Memory B cell (primary cell): ENCODE measurements around the gene ROBO1.
"Not testable (repeated sequence)": the region's sequence is repeated elsewhere in the genome, so short reads cannot be mapped to it uniquely, and the experiment has no call there.

Experiments
- ATAC-seq: fragments of 150-1000 bp; cut with Tn5 transposase; 2 replicates; pipeline ENCODE4 v1.10.0; 2021; ENCODE audit warnings: low read depth, mild to moderate bottlenecking, moderate library complexity
- DNase-seq, 2 donors: peaks; one replicate each; pipeline ENCODE4 v3.0.0; 2022; ENCODE audit warnings: low spot score in 2 of 2
- H3K27ac Mint-ChIP-seq: one replicate; pipeline ENCODE4 v1.8.0; 2022; ENCODE audit warnings: mild to moderate bottlenecking, moderate library complexity, mixed read lengths
- H3K27me3 Mint-ChIP-seq: one replicate; pipeline ENCODE4 v1.8.0; 2022; ENCODE audit warnings: mixed read lengths
- H3K36me3 Mint-ChIP-seq: one replicate; pipeline ENCODE4 v1.8.0; 2022; ENCODE audit warnings: mild to moderate bottlenecking, mixed read lengths
- H3K4me1 Mint-ChIP-seq: one replicate; pipeline ENCODE4 v1.8.0; 2022; ENCODE audit warnings: mixed read lengths
- H3K4me3 Mint-ChIP-seq: one replicate; pipeline ENCODE4 v1.8.0; 2022; ENCODE audit warnings: mild to moderate bottlenecking, moderate library complexity, mixed read lengths
- H3K9me3 Mint-ChIP-seq: one replicate; pipeline ENCODE4 v1.8.0; 2022; ENCODE audit warnings: mixed read lengths

ROBO1 gene

DNA sequence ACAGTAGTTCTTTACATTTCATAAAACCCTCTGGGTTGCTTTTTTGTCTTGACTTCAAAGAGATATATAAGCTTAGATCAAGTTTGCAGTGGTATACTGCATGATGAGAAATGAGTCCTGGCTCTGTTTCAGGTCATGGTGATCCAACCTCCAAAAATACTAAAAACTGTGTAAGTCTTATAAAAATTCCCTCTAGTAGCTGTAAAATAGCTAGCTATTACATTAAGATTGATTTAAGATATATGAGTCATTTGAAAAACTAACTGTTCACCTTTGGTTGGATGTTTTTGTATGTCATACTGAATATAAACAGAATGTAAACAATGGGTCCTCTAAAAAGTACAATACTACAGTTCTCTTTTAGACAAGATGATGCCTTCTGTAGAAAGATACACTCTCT is 879.2 kb downstream of the ROBO1 start:
- DNase-seq (no peak), ATAC-seq (no peak)
- Mint-ChIP-seq H3K4me1 (no peaks in the 10 kb centered on the region), H3K36me3 (no peaks in the 10 kb centered on the region), H3K4me3 (no peak overlapping the region), H3K9me3 (peaks cover 4% of the 10 kb centered on the region), H3K27ac (no peak overlapping the region), H3K27me3 (no peaks in the 10 kb centered on the region)

DNA sequence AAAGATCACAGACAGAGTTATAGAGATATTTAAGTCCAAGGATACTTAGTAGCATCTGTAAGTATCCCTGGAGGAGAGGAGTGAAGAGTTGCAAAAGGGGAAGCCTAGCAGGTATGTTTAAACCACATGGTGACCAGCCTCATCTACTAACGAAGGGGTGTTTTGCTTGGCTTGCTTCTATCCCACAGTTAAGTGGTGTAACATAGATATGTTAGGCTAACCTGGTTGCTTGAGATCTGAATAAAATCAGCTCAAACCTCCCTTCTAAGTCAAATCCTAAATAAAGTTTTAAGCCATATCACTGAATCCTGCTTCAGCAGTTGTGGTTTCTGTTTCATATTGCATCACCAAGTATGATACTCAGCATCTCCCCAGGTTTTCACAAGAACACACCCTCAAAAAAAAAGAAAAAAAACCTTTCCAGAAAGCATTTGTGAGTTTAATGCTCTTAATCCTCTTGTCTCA is 880.2 kb downstream of the ROBO1 start:
- no peaks in the 10 kb centered on the region for H3K27me3 Mint-ChIP-seq
- DNase-seq = no peak
- H3K9me3 Mint-ChIP-seq = peaks cover 2% of the 10 kb centered on the region

DNA sequence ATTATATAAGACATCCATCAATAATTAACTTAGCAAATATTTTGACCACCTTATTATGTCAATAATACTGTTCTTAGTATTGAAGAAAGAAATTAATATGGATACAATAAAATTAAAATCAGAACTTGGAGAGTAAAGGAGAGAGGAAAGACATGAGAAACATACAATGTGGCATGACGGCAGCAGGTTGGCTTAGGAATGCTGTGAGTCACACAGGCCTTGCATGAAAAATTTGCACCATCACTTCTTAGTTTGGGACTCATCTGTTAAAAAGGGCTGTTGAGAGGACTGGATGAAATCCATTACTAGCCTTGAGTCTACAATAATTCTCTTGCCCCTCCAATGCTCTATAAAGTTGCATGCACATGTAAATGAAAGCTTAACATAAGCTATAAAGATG is 880.8 kb downstream of the ROBO1 start:
- Mint-ChIP-seq H3K4me1 (no peaks in the 10 kb centered on the region), H3K36me3 (no peaks in the 10 kb centered on the region), H3K27me3 (no peaks in the 10 kb centered on the region), H3K9me3 (peaks cover 2% of the 10 kb centered on the region), H3K4me3 (no peak overlapping the region), H3K27ac (no peak overlapping the region)
- DNase-seq (no peak), ATAC-seq (no peak)

More for the DNA sequence above, 880.2 kb downstream of the ROBO1 start:
- Mint-ChIP-seq H3K4me3 (no peak overlapping the region), H3K36me3 (no peaks in the 10 kb centered on the region), H3K4me1 (no peaks in the 10 kb centered on the region), H3K27ac (no peak overlapping the region)
- no peak for ATAC-seq

DNA sequence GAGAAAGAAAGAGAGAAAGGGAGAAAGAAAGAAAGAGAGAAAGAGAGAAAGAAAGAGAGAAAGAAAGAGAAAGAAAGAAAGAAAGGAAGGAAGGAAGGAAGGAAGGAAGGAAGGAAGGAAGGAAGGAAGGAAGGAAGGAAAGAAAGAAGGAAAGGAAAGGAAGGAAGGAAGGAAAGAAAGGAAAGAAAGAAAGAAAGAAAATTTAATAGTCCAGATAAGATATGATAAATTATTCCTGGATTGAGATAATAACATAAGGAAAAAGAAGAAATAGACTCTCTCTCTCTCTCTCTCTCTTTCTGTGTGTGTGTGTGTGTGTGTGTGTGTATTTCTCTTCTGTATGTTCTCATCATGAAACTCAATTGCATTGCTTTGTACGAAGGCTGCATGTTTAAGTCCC is 883.2 kb downstream of the ROBO1 start:
- not testable (repeated sequence) for H3K27ac Mint-ChIP-seq, H3K36me3 Mint-ChIP-seq, ATAC-seq, H3K9me3 Mint-ChIP-seq, H3K27me3 Mint-ChIP-seq, H3K4me3 Mint-ChIP-seq, DNase-seq, H3K4me1 Mint-ChIP-seq

DNA sequence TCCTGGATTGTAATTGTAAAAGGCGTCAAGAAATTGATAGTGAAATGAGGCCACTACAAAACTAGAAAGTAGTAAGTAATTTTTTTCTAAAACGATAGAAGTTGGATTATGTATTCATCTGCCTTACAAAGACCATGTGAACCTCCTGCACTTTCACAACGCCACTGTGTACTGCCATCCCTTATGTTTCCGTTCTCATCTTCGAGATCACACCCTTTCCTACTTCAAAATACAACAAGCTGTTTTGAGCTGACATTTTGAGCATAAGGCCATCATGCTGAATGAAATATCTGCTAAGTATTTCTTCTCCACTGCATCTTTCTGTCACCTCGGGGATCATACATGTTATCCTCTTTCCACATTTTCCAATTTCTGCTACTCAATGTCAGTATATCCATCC is 885.5 kb downstream of the ROBO1 start:
- Mint-ChIP-seq H3K27me3 (no peaks in the 10 kb centered on the region), H3K36me3 (no peaks in the 10 kb centered on the region), H3K4me3 (no peak overlapping the region), H3K4me1 (no peaks in the 10 kb centered on the region), H3K27ac (no peak overlapping the region), H3K9me3 (no peaks in the 10 kb centered on the region)
- ATAC-seq (no peak), DNase-seq (no peak)

DNA sequence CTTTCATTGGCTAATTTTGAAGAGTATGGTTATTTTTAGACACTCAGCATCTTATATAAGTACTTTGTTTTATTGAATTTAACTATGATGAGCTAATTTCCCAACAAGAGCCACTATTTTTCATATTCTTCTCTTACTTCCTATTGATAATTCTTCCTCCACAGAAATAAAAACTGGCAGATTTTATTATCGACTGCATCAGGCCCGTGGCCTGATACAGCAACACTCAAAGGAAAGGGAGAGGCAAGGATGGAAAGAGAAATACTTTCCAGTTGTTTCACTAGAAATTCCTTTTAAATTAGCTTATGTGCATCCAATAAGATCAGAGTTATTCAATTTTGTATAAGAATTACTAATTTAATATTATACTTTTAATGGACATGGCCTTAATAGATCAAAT is 886.3 kb downstream of the ROBO1 start:
- no peak overlapping the region for H3K27ac Mint-ChIP-seq
- H3K4me3 Mint-ChIP-seq = no peak overlapping the region
- ATAC-seq (no peak), DNase-seq (no peak)
- no peaks in the 10 kb centered on the region for H3K4me1 Mint-ChIP-seq
- no peaks in the 10 kb centered on the region for H3K36me3 Mint-ChIP-seq
- H3K9me3 Mint-ChIP-seq = no peaks in the 10 kb centered on the region
- H3K27me3 Mint-ChIP-seq = no peaks in the 10 kb centered on the region

DNA sequence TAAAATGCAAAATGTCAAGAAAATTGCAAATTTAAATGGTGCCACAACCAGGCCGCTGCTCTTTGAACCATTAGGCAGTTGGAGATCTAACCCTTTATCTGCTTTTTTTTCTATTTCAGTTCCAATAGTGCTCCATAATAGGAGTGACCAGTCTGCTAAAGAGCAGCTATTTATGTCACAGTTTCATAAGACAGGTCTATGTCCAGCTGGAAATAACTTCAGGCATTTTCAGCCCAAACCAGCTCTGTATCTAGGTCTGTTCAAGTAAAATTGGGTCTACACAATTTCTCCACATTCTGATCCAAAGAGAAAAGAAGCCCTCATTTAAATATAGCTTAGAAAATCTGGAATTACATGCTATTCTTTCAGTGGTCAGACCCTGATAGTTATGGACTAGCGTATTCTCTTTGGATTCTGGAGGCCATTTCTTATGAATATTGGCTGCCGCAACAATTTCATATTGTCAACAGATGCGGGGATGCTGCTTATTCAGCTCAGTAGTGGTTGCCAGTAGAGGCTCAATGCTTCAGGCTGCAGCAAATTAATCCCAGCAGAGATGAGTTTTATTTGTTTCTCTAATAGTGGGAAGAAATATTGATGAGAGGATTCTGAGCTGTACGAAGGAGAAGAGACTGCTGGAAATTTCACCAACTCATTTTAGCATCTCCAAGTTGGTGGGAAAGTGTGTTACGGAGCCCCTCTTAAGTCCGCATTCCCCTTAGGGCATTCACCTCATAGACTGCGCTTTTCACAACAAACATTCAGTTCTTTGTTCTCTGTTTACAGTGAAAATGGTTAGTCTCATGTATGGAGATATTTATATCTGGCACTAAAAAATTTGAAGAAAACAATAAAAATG is 887.0 kb downstream of the ROBO1 start:
- ATAC-seq (no peak), DNase-seq (no peak)
- no peaks in the 10 kb centered on the region for H3K27me3 Mint-ChIP-seq
- no peaks in the 10 kb centered on the region for H3K36me3 Mint-ChIP-seq
- no peak overlapping the region for H3K27ac Mint-ChIP-seq
- H3K9me3 Mint-ChIP-seq = no peaks in the 10 kb centered on the region
- H3K4me3 Mint-ChIP-seq = no peak overlapping the region
- H3K4me1 Mint-ChIP-seq = no peaks in the 10 kb centered on the region

DNA sequence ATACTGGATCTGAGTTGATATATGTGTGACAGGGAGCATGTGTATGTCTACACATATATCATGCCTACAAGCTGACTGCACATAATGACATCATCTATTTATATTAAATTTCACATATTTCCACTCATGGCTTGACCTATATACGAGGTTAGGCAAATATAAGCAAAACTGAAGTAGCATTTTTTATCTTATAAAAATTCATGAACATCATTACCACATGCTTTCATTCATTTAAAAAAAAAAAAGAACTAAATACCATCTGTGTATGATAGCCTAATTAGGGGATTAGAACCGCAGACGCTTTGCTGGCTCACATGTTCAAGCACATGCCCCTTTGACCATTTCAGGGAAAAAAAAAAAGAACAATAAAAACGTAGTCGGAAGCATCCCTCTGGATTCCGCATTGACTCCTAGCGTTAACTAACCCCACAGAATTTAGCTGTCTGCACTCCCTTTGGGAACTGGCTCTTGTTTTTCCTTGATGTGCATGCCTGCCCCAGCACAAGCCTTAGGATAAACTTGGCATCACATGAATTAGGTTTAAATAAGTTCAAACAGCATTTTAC is 888.4 kb downstream of the ROBO1 start:
- no peaks in the 10 kb centered on the region for H3K4me1 Mint-ChIP-seq
- no peak overlapping the region for H3K4me3 Mint-ChIP-seq
- no peaks in the 10 kb centered on the region for H3K27me3 Mint-ChIP-seq
- DNase-seq (no peak), ATAC-seq (no peak)
- H3K9me3 Mint-ChIP-seq = no peaks in the 10 kb centered on the region
- H3K36me3 Mint-ChIP-seq = no peaks in the 10 kb centered on the region
- no peak overlapping the region for H3K27ac Mint-ChIP-seq

DNA sequence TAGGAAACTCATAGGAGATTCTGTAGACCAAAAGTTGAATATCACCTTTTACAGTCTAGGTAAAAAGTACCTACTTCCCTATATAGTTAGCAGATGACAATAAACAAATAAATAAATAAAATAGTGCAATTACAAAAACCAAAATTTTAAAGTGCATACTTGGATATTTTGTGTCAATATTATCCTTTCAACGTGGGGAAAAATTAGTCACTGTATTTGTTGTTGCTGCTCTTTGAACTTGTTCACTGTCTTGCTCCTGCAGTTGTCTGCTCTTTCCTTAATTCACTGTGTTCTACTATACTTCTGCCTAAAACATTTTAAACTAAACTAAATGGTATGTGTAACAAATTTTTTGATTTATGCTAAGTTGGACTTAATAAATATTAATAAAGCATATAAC is 889.0 kb downstream of the ROBO1 start:
- no peaks in the 10 kb centered on the region for H3K9me3 Mint-ChIP-seq
- DNase-seq (no peak), ATAC-seq (no peak)
- H3K27me3 Mint-ChIP-seq = no peaks in the 10 kb centered on the region
- H3K4me1 Mint-ChIP-seq = no peaks in the 10 kb centered on the region
- H3K36me3 Mint-ChIP-seq = no peaks in the 10 kb centered on the region
- H3K27ac Mint-ChIP-seq = no peak overlapping the region
- no peak overlapping the region for H3K4me3 Mint-ChIP-seq

DNA sequence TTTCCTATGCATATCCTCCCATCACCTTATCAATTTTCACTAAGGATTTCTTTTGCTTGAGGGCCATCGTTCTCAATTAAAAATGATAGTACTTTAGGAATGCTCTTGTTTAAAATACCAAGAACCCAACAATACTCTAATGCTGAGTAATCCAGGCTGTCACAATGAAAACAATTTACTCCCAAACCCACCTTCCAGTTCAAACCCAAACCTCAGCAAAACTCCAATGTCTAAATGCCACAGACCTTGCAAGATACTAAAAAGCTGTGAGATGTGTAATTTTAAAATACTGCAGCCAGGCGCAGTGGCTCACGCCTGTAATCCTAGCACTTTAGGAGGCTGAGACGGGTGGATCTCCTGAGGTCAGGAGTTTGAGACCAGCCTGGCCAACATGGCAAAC is 889.8 kb downstream of the ROBO1 start:
- Mint-ChIP-seq H3K4me1 (no peaks in the 10 kb centered on the region), H3K27ac (no peak overlapping the region), H3K9me3 (no peaks in the 10 kb centered on the region), H3K4me3 (no peak overlapping the region), H3K27me3 (no peaks in the 10 kb centered on the region), H3K36me3 (no peaks in the 10 kb centered on the region)
- no peak for DNase-seq
- ATAC-seq = no peak

DNA sequence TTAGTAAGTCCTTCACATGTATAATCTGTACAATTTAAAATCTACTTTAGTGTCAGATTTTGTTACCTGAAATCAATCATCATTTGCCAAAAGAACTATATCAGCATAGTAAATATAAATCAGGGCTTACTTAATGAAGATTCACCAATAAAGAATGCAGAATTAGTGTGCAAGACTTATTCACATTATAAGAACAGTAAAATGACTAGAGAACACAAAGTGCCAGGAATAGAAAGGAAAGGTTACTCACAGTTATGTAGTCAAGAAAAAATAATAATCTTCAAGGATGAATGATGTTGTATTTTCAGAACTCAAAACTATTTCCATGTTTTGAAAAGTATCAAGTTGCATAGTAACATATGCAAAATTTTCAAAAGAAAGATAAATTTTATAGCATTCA is 891.9 kb downstream of the ROBO1 start:
- Mint-ChIP-seq H3K36me3 (no peaks in the 10 kb centered on the region), H3K27me3 (no peaks in the 10 kb centered on the region), H3K4me1 (no peaks in the 10 kb centered on the region), H3K27ac (no peak overlapping the region), H3K4me3 (no peak overlapping the region), H3K9me3 (peaks cover 1% of the 10 kb centered on the region)
- no peak for ATAC-seq
- no peak for DNase-seq

DNA sequence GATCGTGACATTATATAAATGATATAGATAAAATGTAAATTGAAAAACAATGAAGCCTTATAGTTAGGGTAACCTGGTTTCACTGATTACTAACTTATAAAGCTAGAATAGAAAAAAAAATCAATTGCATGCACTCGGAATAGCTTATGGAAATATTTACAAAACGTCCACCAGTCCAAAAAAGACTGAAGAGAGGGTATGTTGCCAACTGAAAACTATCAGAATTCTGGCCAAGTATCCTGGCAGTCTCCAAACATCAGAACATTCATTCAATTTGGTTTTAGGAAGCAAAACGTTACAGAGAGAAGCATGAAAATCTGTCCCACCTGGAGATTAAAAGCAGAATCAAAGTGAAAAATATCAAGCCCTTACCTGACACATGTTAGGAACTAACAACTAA is 892.4 kb downstream of the ROBO1 start:
- Mint-ChIP-seq H3K4me3 (no peak overlapping the region), H3K27ac (no peak overlapping the region), H3K4me1 (no peaks in the 10 kb centered on the region), H3K36me3 (no peaks in the 10 kb centered on the region), H3K27me3 (no peaks in the 10 kb centered on the region), H3K9me3 (peaks cover 1% of the 10 kb centered on the region)
- DNase-seq (no peak), ATAC-seq (no peak)

DNA sequence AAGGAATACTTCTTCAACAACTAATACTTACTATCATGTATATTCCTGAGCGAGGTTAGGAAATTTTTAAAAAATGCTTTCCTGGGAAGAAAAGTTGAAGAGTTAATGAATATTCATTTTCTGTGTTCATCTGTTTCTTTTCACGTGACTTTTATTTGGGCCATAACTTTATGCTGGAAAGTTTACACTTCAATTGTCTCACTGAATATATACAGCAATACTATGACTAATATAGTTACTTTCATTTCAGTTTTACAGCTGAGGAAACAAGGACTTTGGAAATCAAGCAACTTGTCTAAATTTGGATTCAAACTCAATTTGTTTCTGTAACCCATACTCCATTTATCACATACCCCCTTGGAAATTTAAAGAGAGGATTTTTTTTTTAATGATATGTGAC is 894.2 kb downstream of the ROBO1 start:
- ATAC-seq = no peak
- no peaks in the 10 kb centered on the region for H3K36me3 Mint-ChIP-seq
- no peak overlapping the region for H3K27ac Mint-ChIP-seq
- no peaks in the 10 kb centered on the region for H3K4me1 Mint-ChIP-seq
- H3K9me3 Mint-ChIP-seq = peaks cover 1% of the 10 kb centered on the region
- no peak overlapping the region for H3K4me3 Mint-ChIP-seq
- H3K27me3 Mint-ChIP-seq = no peaks in the 10 kb centered on the region
- no peak for DNase-seq

DNA sequence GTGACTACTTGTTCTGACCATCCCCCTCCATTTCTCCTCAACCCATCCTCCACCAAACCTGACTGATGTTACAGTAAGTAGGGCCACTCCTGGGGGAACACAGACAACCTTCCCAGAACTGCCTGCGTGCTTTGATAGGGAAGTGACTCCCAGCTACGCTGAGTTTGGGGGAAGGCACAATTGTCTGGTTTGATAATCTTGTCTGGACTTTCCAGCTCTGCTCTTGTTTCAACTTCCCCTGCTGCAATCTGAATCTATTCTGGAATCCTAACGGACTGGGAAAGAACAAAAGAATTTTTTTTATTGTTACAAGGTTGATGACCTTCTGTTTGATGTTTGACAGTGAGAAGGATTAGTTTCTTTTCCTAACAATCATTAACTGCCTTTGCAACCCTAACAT is 895.6 kb downstream of the ROBO1 start:
- no peak for DNase-seq
- Mint-ChIP-seq H3K4me1 (no peaks in the 10 kb centered on the region), H3K36me3 (no peaks in the 10 kb centered on the region), H3K9me3 (peaks cover 1% of the 10 kb centered on the region), H3K27ac (no peak overlapping the region), H3K27me3 (no peaks in the 10 kb centered on the region), H3K4me3 (no peak overlapping the region)
- no peak for ATAC-seq

DNA sequence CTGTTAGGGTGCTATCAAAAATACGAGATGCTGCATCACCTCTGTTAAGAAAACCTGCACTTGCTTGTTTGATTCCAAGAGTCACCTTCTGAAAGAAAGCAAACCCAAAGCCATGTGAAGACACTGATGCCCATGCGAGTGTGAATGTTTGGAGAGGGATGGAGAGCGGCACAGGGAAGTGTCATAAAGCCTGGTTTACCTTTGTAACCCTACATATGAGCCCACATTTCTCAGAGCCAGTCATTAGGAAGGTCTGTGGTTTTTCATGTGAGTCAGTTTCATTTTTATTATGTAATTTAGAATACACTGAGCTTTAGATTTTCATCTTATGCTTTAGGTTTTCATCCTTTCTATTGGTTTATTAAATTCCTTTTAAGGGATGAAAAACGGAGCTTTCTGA is 896.8 kb downstream of the ROBO1 start:
- H3K4me1 Mint-ChIP-seq = no peaks in the 10 kb centered on the region
- H3K27me3 Mint-ChIP-seq = no peaks in the 10 kb centered on the region
- no peak overlapping the region for H3K27ac Mint-ChIP-seq

More for the DNA sequence above, 896.8 kb downstream of the ROBO1 start:
- Mint-ChIP-seq H3K4me3 (no peak overlapping the region), H3K36me3 (no peaks in the 10 kb centered on the region), H3K9me3 (peaks cover 1% of the 10 kb centered on the region)
- ATAC-seq = no peak
- no peak for DNase-seq
